Muscle layer of colon (tissue), 2 donors: ENCODE measurements around the gene LAMB4.

ENCODE experiments used
- H3K27ac ChIP-seq: one replicate; pipeline ENCODE4 v1.7.0; 2013; ENCODE audit warnings: low read depth, mild to moderate bottlenecking, low read length, moderate library complexity
- H3K27me3 ChIP-seq, 2 donors: one replicate each; pipeline ENCODE4 v1.7.0; 2013; ENCODE audit warnings: low read length in 2 of 2, mild to moderate bottlenecking in 2 of 2; ENCODE audit not compliant: insufficient read depth in 2 of 2, control insufficient read depth in 1 of 2
- H3K36me3 ChIP-seq: one replicate; pipeline ENCODE4 v1.7.0; 2013; ENCODE audit warnings: mild to moderate bottlenecking, low read length; ENCODE audit not compliant: insufficient read depth
- H3K4me1 ChIP-seq: one replicate; pipeline ENCODE4 v1.7.0; 2013; ENCODE audit warnings: mild to moderate bottlenecking, low read length; ENCODE audit not compliant: insufficient read depth
- H3K4me3 ChIP-seq, 2 donors: one replicate each; pipeline ENCODE4 v1.7.0; 2013; ENCODE audit warnings: low read length in 2 of 2, low read depth in 1 of 2, mild to moderate bottlenecking in 1 of 2, moderate library complexity in 1 of 2
- H3K9ac ChIP-seq: one replicate; pipeline ENCODE4 v1.7.0; 2013; ENCODE audit warnings: low read length
- H3K9me3 ChIP-seq: one replicate; pipeline ENCODE4 v1.7.0; 2013; ENCODE audit warnings: mild to moderate bottlenecking, low read length
- donor health status: abdominal sarcoma.
- donor health status: Adenocarcinoma of cecum.

The LAMB4 gene

DNA sequence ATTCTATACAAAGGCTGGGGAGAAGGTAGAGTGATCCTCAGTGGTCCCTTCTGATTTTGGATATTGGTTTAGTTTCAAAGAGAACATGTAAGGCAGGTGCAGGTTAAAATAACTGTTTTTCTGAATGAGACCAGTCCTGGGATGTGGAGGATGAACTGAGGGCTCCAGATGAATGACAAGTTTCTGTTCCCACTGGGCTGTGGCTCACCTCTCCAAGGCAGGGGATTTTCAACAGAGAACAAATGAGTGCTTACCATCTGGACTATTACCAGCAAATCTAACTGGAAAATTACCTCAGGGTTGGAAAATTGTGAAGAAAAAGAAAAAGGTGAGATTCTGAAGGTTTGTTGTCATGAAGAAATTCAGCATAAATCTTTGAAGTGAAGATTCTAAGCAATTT, 8.0 kb downstream of the LAMB4 start:
- H3K36me3 ChIP-seq = no peaks in the 10 kb centered on the region
- no peak overlapping the region for H3K27ac ChIP-seq
- no peak overlapping the region for H3K9ac ChIP-seq
- no peaks in the 10 kb centered on the region for H3K27me3 ChIP-seq
- no peak overlapping the region for H3K4me3 ChIP-seq
- no peaks in the 10 kb centered on the region for H3K4me1 ChIP-seq
- H3K9me3 ChIP-seq = no peaks in the 10 kb centered on the region

DNA sequence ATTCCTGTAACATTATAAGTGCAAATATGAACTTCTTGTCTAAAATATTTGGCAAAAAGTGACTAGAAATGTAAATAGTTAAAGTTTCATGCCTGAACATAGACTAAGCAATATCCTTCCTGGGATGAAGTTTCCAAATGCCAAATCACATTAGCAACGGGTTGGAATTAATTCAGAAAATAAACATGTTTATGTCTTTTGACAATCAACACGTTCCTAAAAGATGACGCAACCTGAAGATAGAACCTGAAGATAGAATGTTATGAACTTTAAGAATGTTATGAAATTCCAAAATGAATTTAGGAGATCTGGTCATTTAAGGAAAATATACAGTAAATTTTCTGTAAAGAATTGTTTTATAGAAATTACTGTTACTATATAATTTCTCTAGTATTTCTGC, 9.2 kb downstream of the LAMB4 start:
- H3K27me3 ChIP-seq = no peaks in the 10 kb centered on the region
- no peak overlapping the region for H3K27ac ChIP-seq
- no peaks in the 10 kb centered on the region for H3K36me3 ChIP-seq
- no peak overlapping the region for H3K4me3 ChIP-seq
- no peaks in the 10 kb centered on the region for H3K4me1 ChIP-seq
- no peaks in the 10 kb centered on the region for H3K9me3 ChIP-seq
- H3K9ac ChIP-seq = no peak overlapping the region

DNA sequence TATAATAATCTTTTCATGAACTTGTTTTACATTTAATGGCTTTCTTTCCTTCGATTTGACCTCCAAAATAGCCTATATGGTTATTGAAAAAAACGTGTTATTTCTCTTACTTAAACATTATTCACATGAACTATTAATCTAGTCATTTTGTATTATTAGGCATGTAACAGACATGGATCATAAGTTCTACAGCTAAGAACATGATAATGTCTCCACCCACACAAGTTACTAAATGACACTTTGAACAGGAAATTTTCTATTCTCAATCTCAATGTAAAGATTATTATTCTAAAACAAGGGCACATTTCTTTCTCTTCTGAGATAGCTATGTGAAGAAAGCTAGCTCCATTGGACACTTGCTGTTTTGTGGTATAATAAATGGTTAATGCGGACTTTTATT, 10.0 kb downstream of the LAMB4 start:
- H3K4me3 ChIP-seq = no peak overlapping the region
- no peaks in the 10 kb centered on the region for H3K9me3 ChIP-seq
- no peaks in the 10 kb centered on the region for H3K4me1 ChIP-seq
- H3K27ac ChIP-seq = no peak overlapping the region
- H3K9ac ChIP-seq = no peak overlapping the region
- no peaks in the 10 kb centered on the region for H3K27me3 ChIP-seq
- no peaks in the 10 kb centered on the region for H3K36me3 ChIP-seq

DNA sequence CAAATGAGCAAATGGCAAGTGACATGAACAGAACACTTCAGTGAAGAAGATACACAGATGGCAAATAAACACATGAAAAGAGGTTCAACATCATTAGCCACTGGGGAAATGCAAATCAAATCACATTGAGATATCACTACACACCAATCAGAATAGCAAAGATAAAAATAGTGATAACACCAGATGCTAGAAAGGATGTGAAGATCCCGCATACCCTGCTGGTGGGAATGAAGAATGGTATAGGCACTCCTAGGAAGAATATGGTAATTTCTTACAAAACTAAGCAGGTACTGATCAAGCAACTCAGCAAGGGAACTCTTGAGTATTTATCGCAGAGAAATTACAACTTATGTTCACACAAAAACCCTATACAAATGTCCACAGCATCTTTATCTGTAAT, 11.2 kb downstream of the LAMB4 start:
- no peak overlapping the region for H3K4me3 ChIP-seq
- H3K36me3 ChIP-seq = no peaks in the 10 kb centered on the region
- H3K27me3 ChIP-seq = no peaks in the 10 kb centered on the region
- no peak overlapping the region for H3K9ac ChIP-seq
- H3K4me1 ChIP-seq = no peaks in the 10 kb centered on the region
- no peak overlapping the region for H3K27ac ChIP-seq
- H3K9me3 ChIP-seq = no peaks in the 10 kb centered on the region

DNA sequence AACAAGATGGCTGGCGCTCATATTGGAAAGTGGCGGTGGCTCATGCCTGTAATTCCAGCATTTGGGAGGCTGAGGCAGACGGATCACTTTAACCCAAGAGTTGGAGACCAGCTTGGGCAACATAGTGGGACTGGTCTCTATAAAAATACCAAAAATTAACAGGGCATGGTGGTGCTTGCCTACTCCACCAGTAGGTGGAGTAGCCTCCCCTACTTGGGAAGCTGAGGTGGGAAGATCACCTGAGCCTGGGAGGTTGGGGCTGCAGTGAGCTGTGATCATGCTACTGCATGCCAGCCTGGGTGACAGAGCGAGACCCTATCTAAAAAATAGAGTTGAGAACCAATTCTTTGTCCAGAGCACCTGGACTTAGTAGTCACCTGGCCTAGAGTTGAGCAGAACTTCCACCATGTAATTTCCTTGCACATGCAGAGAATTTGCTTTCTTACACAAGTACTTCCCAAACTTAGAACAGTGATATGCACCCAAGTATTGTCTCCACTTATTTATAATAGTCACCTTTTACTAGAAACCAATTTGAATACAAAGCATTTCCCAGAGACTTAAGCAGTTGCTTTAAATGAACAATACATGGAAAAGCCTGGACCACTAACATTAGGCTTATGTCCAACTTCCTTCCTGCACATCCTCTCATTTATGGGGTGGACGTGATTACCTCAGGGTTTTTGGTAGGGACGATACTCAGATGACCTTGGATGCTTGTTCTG, 15.9 kb downstream of the LAMB4 start:
- Histone ChIP-seq H3K27me3 (no peaks in the 10 kb centered on the region), H3K4me3 (no peak overlapping the region), H3K36me3 (no peaks in the 10 kb centered on the region), H3K9me3 (no peaks in the 10 kb centered on the region), H3K4me1 (no peaks in the 10 kb centered on the region), H3K9ac (no peak overlapping the region), H3K27ac (no peak overlapping the region)

DNA sequence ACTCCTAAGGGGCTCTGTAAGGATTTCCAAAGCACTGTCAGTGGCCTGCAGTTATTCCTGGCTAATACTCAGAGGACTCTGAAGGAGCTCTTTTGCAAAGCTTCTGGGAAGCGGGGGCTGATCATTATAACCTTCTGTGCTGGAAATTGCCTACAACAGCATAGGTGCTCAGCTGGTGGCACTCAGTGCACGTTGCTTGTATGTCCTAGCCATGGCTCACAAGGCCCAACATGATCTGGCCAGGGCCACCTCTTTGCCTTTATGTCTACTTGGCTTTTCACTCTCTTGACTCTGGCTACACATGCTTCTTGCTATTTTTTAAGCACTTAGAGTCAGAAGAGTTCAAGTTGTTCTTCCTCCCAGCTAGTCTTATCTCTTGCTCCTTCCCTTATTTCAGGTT, 17.5 kb downstream of the LAMB4 start:
- Histone ChIP-seq H3K4me3 (no peak overlapping the region), H3K27me3 (no peaks in the 10 kb centered on the region), H3K4me1 (no peaks in the 10 kb centered on the region), H3K9ac (no peak overlapping the region), H3K27ac (no peak overlapping the region), H3K36me3 (no peaks in the 10 kb centered on the region), H3K9me3 (no peaks in the 10 kb centered on the region)

DNA sequence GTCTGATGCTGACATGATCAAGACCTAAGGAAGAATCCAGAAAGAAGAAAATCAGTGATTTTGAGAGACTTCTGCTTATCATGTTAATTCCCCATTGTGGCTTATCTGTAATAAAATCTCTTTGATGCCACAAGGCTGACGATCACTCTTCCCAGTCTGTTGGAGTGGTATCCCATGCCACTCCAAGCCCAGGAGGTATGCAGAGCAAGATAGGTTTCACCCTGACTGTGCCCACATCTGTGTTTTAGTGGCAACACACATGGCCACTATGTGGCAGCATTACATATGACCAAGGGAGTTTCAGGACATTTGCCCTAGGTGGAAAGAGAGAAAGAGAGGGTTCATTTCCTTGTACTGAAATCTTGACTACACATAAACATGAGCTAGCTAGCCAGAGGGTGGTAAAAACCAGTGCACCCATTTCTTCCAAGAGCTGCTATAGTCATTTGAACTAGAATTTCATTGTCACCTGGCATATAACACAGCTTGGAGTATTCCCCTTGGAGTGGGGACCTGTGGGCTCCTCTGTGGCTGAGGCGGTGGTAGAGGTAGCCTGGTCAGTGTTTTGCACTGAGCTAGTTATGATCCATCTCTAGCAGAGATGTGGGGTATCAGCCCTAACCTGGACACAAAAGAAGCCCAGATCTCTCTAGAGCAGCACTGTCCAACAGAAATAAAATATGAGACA, 20.8 kb downstream of the LAMB4 start:
- Histone ChIP-seq H3K4me1 (no peaks in the 10 kb centered on the region), H3K9ac (no peak overlapping the region), H3K27me3 (no peaks in the 10 kb centered on the region), H3K36me3 (no peaks in the 10 kb centered on the region), H3K9me3 (no peaks in the 10 kb centered on the region), H3K27ac (no peak overlapping the region), H3K4me3 (no peak overlapping the region)

DNA sequence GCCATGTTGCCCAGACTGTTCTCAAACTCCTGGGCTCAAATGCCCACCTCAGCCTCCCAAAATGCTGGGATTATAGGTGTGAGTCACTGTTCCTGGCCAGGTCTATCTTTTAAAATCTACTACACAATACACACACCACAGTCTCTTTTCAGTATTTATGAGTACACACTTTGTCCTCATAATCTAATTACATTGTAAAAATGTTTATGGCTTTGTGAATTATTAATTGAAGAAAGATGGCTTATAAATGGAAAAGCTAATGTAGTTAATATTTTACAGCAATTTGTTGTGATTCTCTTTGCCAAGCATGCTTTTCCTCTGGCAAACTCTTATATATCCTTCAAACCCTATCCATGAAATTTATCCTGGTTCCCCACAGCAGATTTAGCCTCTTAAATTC, 22.0 kb downstream of the LAMB4 start:
- H3K4me1 ChIP-seq = peaks cover 4% of the 10 kb centered on the region

DNA sequence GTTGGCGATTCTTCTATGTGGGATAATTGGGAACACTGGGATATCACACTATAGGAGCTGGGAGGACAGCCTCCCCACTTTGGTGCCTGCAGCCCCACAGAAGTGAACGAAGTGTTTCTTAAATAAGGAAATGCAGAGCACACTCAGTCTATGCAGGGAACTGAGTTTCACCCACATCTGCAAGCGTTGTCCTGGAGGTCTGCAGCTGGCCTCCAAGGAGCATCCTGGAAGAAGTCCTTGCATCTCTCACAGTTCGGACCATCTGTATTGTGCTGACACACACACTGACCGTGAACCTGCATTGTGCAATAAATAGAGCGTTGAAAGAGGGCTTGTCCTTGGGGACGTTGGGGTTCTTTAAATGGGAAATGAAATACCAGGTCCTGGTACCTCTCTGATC, 25.8 kb downstream of the LAMB4 start:
- Histone ChIP-seq H3K4me3 (no peak overlapping the region), H3K4me1 (peaks cover 4% of the 10 kb centered on the region), H3K9me3 (no peaks in the 10 kb centered on the region), H3K27ac (no peak overlapping the region), H3K9ac (no peak overlapping the region), H3K36me3 (no peaks in the 10 kb centered on the region), H3K27me3 (no peaks in the 10 kb centered on the region)

More for the DNA sequence above, 22.0 kb downstream of the LAMB4 start:
- Histone ChIP-seq H3K27ac (no peak overlapping the region), H3K36me3 (no peaks in the 10 kb centered on the region), H3K9me3 (no peaks in the 10 kb centered on the region), H3K4me3 (no peak overlapping the region), H3K9ac (no peak overlapping the region), H3K27me3 (no peaks in the 10 kb centered on the region)

DNA sequence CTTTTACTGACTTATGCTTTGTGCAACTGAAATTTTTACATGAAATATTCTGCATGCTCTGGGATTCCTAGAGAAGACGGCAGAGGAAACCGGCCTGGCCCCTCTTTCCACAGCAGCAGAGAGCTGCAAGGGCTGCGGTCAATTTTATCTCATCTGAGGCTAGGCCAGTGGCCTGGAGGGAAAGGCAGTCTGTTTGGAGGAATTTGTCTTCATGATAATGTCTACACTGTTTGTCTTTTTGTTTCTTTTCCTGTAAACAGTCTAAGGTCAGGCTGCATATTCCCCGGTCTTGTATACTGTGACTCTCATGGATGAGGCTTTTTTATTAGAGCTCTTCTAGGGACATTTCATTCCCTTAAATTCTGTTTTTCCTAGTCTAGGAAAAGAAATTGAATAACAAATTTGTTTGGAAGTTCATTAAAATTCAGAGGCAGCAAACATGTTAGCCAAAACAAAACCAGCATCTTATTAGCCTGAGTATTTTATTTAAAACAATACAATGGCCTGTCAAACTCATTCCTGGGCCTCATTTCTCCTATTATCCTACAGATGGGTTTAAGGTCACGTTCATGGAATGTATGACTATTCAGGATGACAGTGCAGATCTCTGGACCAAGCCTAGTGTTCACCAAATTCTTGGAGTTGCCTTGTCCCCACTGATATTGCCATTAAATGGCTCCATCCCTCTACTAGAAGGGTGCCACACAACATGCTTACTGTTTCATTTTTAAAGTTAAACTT, 26.4 kb downstream of the LAMB4 start:
- no peak overlapping the region for H3K4me3 ChIP-seq
- H3K4me1 ChIP-seq = peaks cover 4% of the 10 kb centered on the region
- no peaks in the 10 kb centered on the region for H3K27me3 ChIP-seq
- no peak overlapping the region for H3K9ac ChIP-seq
- H3K9me3 ChIP-seq = no peaks in the 10 kb centered on the region
- no peaks in the 10 kb centered on the region for H3K36me3 ChIP-seq
- H3K27ac ChIP-seq = no peak overlapping the region

DNA sequence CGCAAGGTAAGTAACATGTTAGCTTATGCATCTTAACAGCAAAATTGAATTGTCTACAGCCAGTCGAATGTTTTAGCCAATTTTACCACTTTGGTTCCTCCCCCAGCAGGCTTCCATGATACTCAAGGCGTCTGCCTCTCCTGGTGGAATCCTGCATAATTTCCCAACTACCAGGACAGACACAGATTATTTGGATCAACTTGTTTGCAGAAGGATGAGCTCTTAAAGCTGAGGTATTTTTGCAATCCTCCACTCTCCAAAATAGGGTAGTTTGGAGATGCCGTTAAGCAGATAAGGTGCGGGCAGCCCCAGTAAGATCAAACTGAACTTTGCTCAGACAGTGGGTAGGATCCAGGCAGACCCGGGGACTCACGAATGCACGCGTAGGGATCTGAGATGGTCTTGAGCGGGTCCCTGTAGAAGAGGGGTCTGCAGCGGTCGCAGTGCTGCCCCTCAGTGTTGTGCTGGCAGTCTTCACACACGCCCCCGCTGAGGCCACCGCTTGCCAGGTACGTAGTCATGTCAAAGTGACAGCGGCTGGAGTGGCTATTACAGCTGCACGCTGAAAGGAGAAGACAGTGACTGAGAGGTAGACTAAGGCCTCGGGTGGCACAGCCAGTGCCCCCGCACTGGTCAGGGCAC, 27.4 kb downstream of the LAMB4 start:
- H3K27me3 ChIP-seq = no peaks in the 10 kb centered on the region
- H3K9me3 ChIP-seq = no peaks in the 10 kb centered on the region
- H3K4me3 ChIP-seq = no peak overlapping the region
- H3K9ac ChIP-seq = no peak overlapping the region
- H3K36me3 ChIP-seq = no peaks in the 10 kb centered on the region
- peaks cover 4% of the 10 kb centered on the region for H3K4me1 ChIP-seq
- no peak overlapping the region for H3K27ac ChIP-seq
